ENCODE results near the gene GFI1B. TPM values are rescaled to one million over a fixed set of nuclear protein-coding genes. Genes with fewer than 3 reads are reported as not detected.

The GFI1B gene
- total and polyA plus RNA-seq, 10 of the 15 experiments (the other 5 are each of a cell fraction or from before 2014, with no cell fraction given): 0.04 to 0.11 (median 0.05) TPM; not detected in 7

DNA sequence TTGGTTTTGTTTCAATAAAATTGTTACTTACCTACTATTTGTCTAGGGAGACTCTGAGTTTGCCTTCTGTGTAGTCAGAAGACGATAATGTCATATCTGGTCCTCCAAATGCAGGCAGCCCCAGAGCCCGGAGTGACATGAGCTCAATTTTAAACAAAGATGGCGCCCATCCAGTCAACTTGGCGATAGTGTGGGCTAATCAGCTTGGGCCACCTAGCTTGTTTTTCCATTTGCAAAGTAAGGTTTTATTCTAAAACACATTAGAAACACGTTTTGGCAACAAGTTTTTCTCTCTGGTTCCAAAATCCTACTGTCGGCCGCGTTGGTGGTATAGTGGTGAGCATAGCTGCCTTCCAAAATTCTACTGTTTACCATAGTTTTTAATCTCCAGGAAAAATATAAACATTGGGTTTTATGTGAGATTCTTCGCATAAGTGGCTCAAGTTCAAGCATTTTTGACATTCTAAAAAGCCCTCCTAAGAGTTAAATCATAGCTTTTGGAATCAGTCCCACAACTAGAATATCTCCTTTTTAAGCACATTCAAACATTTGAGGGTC is 47.2 kb upstream of the GFI1B start:
- H3K4me1 ChIP-seq (ENCODE audit: control insufficient read depth, insufficient read depth, low read length): no peaks in the 10 kb centered on the region
- BruUV-seq (replicated peaks): no TSS peak
- H3K27ac ChIP-seq (ENCODE audit: control insufficient read depth, insufficient read depth): no peak overlapping the region
- H3K4me2 ChIP-seq (ENCODE audit: control insufficient read depth, insufficient read depth): no peak overlapping the region
- no peak overlapping the region for H2AFZ ChIP-seq (ENCODE audit: control insufficient read depth, low read depth, low read length)
- no peak overlapping the region for H3K9ac ChIP-seq (ENCODE audit: control insufficient read depth, insufficient read depth, low read length)
- no peak overlapping the region for H3K4me3 ChIP-seq
- H4K20me1 ChIP-seq (ENCODE audit: control insufficient read depth, insufficient read depth): no peaks in the 10 kb centered on the region
- TF ChIP-seq NR2C1 (IDR thresholded peaks at IDR 0.05): no peak
- TF ChIP-seq BACH1 (IDR thresholded peaks at IDR 0.05; ENCODE audit: borderline replicate concordance): no peak
- TF ChIP-seq PAX5 (IDR thresholded peaks at IDR 0.05; ENCODE audit: borderline replicate concordance, low read depth, low read length): no peak
- TF ChIP-seq TCF12 (IDR thresholded peaks at IDR 0.05; ENCODE audit: low read depth, low read length): no peak
- no peak for TF ChIP-seq NFYB (IDR thresholded peaks at IDR 0.05; ENCODE audit: insufficient read depth, low read depth, low read length)
- no peak for TF ChIP-seq DPF2 (IDR thresholded peaks at IDR 0.05)
- no peak for TF ChIP-seq CHD4 (IDR thresholded peaks at IDR 0.05)
- H3K79me2 ChIP-seq (ENCODE audit: control insufficient read depth, insufficient read depth, low read length): no peaks in the 10 kb centered on the region
- intact Hi-C loops (cut with micrococcal nuclease; ENCODE audit: unreplicated experiment): no loop called here
- in situ Hi-C loops (cut with MboI): no loop called here
- 89% methylated on average over 9 of the region's 9 CpGs for WGBS (ENCODE audit: insufficient coverage, insufficient replicate concordance, low lambda C conversion rate, missing lambda C conversion rate)
- CTCF ChIA-PET: interaction anchor here (1.5 to 2.1 kb wide), 2 partner anchors 11 to 29 kb away, joined by 3 to 9 read pairs; no protein-coding TSS in a partner anchor
- SMC1A ChIA-PET (ENCODE audit: uncharacterized antibody, unreplicated experiment): no interaction called here
- DNase-seq (ENCODE audit: low read depth, low spot score) (no peak), FAIRE-seq (no peak), ATAC-seq (no peak)
- RAD21 ChIA-PET (ENCODE audit: unreplicated experiment): no interaction called here
- no peaks in the 10 kb centered on the region for H3K9me3 ChIP-seq (replicated peaks; ENCODE audit: control insufficient read depth, insufficient read depth, low read length)
- peaks cover 0 to 9% of the 10 kb centered on the region in 2 experiments; a peak in 2 of 4 replicates for H3K36me3 ChIP-seq (ENCODE audit: control insufficient read depth in 2 of 2, insufficient read depth in 2 of 2, low read length in 1 of 2)
- POLR2A ChIA-PET: interaction anchor here (0.6 kb wide), 1 partner anchor 31 kb away, joined by 4 read pairs; no protein-coding TSS in a partner anchor
- H3K27me3 ChIP-seq (replicated peaks in 1 of 2; ENCODE audit: control insufficient read depth in 2 of 2, insufficient read depth in 2 of 2, low read length in 1 of 2): no peaks in the 10 kb centered on the region

DNA sequence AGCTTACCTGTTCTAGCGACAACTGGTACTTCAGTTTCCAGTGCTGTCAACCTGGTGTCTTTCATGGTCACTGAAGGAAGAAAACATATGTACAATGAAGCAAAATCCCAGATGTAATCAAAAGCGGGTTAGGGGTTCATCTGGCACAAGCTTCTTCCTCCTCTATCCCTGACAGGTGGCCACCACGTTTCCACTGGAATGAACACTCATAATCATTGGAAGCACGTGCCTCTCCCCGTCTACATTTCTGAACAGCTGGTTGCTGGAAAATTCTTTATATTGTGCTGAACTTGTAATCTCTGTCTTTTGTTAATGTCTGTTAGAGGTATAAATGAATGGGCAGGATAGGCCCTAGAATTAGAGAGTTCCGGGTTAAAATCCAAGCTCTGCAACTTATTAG is 43.5 kb upstream of the GFI1B start:
- no peak overlapping the region for H2AFZ ChIP-seq (ENCODE audit: control insufficient read depth, low read depth, low read length)
- in situ Hi-C loops (cut with MboI) (no loop called here), intact Hi-C loops (cut with micrococcal nuclease; ENCODE audit: unreplicated experiment) (no loop called here)
- no peak for DNase-seq (ENCODE audit: low read depth, low spot score)
- H3K79me2 ChIP-seq (ENCODE audit: control insufficient read depth, insufficient read depth, low read length): no peaks in the 10 kb centered on the region; the same call in 1 of the 2 replicates
- H3K27ac ChIP-seq (ENCODE audit: control insufficient read depth, insufficient read depth): no peak overlapping the region
- H3K27me3 ChIP-seq (replicated peaks in 1 of 2; ENCODE audit: control insufficient read depth in 2 of 2, insufficient read depth in 2 of 2, low read length in 1 of 2): no peaks in the 10 kb centered on the region
- H4K20me1 ChIP-seq (ENCODE audit: control insufficient read depth, insufficient read depth): no peaks in the 10 kb centered on the region
- RAD21 ChIA-PET (ENCODE audit: unreplicated experiment): no interaction called here
- POLR2A ChIA-PET: no interaction called here
- WGBS (ENCODE audit: insufficient coverage, insufficient replicate concordance, low lambda C conversion rate, missing lambda C conversion rate): 98% methylated on average over 6 of the region's 6 CpGs
- FAIRE-seq: no peak
- no peak for ATAC-seq
- peaks cover 0 to 6% of the 10 kb centered on the region in 2 experiments; a peak in 1 of 4 replicates for H3K36me3 ChIP-seq (ENCODE audit: control insufficient read depth in 2 of 2, insufficient read depth in 2 of 2, low read length in 1 of 2)
- H3K9ac ChIP-seq (ENCODE audit: control insufficient read depth, insufficient read depth, low read length): no peak overlapping the region
- H3K4me1 ChIP-seq (ENCODE audit: control insufficient read depth, insufficient read depth, low read length): no peaks in the 10 kb centered on the region
- CTCF ChIA-PET: interaction anchor here (0.6 to 1.1 kb wide), 4 partner anchors 9 to 716 kb away, joined by 3 to 4 read pairs (median 3); no protein-coding TSS in a partner anchor
- no peak overlapping the region for H3K4me3 ChIP-seq
- BruUV-seq (replicated peaks): no TSS peak
- SMC1A ChIA-PET (ENCODE audit: uncharacterized antibody, unreplicated experiment): interaction anchor here (1.6 to 2.1 kb wide), 2 partner anchors 10 to 13 kb away, joined by 4 to 8 read pairs; partner anchors contain the start of gene TSC1
- no peak overlapping the region for H3K4me2 ChIP-seq (ENCODE audit: control insufficient read depth, insufficient read depth)
- H3K9me3 ChIP-seq (replicated peaks; ENCODE audit: control insufficient read depth, insufficient read depth, low read length): no peaks in the 10 kb centered on the region
- no peak for TF ChIP-seq RAD51 (IDR thresholded peaks at IDR 0.05)
- TF ChIP-seq, protein P1, sequence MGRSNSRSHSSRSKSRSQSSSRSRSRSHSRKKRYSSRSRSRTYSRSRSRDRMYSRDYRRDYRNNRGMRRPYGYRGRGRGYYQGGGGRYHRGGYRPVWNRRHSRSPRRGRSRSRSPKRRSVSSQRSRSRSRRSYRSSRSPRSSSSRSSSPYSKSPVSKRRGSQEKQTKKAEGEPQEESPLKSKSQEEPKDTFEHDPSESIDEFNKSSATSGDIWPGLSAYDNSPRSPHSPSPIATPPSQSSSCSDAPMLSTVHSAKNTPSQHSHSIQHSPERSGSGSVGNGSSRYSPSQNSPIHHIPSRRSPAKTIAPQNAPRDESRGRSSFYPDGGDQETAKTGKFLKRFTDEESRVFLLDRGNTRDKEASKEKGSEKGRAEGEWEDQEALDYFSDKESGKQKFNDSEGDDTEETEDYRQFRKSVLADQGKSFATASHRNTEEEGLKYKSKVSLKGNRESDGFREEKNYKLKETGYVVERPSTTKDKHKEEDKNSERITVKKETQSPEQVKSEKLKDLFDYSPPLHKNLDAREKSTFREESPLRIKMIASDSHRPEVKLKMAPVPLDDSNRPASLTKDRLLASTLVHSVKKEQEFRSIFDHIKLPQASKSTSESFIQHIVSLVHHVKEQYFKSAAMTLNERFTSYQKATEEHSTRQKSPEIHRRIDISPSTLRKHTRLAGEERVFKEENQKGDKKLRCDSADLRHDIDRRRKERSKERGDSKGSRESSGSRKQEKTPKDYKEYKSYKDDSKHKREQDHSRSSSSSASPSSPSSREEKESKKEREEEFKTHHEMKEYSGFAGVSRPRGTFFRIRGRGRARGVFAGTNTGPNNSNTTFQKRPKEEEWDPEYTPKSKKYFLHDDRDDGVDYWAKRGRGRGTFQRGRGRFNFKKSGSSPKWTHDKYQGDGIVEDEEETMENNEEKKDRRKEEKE (IDR thresholded peaks at IDR 0.05): no peak
- TF ChIP-seq IRF4 (IDR thresholded peaks at IDR 0.05; ENCODE audit: low read depth, low read length): no peak
- TF ChIP-seq EED (IDR thresholded peaks at IDR 0.05; ENCODE audit: low read depth): no peak
- TF ChIP-seq, protein P2, sequence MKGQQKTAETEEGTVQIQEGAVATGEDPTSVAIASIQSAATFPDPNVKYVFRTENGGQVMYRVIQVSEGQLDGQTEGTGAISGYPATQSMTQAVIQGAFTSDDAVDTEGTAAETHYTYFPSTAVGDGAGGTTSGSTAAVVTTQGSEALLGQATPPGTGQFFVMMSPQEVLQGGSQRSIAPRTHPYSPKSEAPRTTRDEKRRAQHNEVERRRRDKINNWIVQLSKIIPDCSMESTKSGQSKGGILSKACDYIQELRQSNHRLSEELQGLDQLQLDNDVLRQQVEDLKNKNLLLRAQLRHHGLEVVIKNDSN (IDR thresholded peaks at IDR 0.05; ENCODE audit: borderline replicate concordance, extremely low read length, insufficient read depth, low read depth, low read length): no peak
- TF ChIP-seq, protein P3, sequence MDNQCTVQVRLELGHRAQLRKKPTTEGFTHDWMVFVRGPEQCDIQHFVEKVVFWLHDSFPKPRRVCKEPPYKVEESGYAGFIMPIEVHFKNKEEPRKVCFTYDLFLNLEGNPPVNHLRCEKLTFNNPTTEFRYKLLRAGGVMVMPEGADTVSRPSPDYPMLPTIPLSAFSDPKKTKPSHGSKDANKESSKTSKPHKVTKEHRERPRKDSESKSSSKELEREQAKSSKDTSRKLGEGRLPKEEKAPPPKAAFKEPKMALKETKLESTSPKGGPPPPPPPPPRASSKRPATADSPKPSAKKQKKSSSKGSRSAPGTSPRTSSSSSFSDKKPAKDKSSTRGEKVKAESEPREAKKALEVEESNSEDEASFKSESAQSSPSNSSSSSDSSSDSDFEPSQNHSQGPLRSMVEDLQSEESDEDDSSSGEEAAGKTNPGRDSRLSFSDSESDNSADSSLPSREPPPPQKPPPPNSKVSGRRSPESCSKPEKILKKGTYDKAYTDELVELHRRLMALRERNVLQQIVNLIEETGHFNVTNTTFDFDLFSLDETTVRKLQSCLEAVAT (IDR thresholded peaks at IDR 0.05): no peak

Measured in GM12878 (cell line).